K562 treated with DMSO at 1 percent for 24 hours (cell line): ENCODE results near the gene ZNF669. TPM values are rescaled to one million over a fixed set of nuclear protein-coding genes. Genes with fewer than 3 reads are reported as not detected.

Experiments
- total RNA-seq: library from RNA; unstranded; fragments of 300-600 nt; gene quantifications from 2 replicates; pipeline ENCODE4 v1.2.3, GENCODE V29; 2022; ENCODE audit warnings: low read depth; ENCODE audit not compliant: insufficient read depth

The ZNF669 gene
- 6.2 and 7.1 TPM in 2 replicates for total RNA-seq

GRCh38 chr1:247103859-247104591 lies at the start of gene ZNF669:
ZNF669 (minus strand) TSS chr1:247104356; CDS start chr1:247104199, 157 bp downstream.

GRCh38 chr1:247078258-247079140 lies 25.7 kb downstream of the ZNF669 start, which contains the start of gene ZNF670:
ZNF670 (minus strand) TSS chr1:247078811; CDS start chr1:247078596, 215 bp downstream.

Other genes with a start within 250 kb of the ZNF669 start
- gene AHCTF1, start 172.4 kb downstream of the ZNF669 start, total RNA-seq: 14.9 and 17.9 TPM in 2 replicates
- gene ZNF695, start 96.3 kb downstream of the ZNF669 start, total RNA-seq: 6.6 and 8.3 TPM in 2 replicates
- 2.7 and 4.0 TPM in 2 replicates for gene ZNF670, start 25.5 kb downstream of the ZNF669 start, total RNA-seq
- gene ZNF124, start 67.7 kb upstream of the ZNF669 start, total RNA-seq: 10.9 and 16.5 TPM in 2 replicates
- not detected in 2 replicates for gene VN1R5, start 151.7 kb upstream of the ZNF669 start, total RNA-seq
- gene ZNF496, start 227.5 kb upstream of the ZNF669 start, total RNA-seq: 48.4 and 49.2 TPM in 2 replicates